ENCODE data around the gene ZSWIM6.

Gene ZSWIM6

GRCh38 chr5:61449804-61450492 is 117.9 kb downstream of the ZSWIM6 start:
- Histone ChIP-seq H3K27me3 (replicated peaks; ENCODE audit: insufficient read depth, low read length) (no peaks in the 10 kb centered on the region), H3K4me3 (ENCODE audit: low read length) (no peak overlapping the region), H3K4me1 (ENCODE audit: low read length) (peaks cover 9% of the 10 kb centered on the region; the same call in 1 of the 2 replicates), H3K9ac (ENCODE audit: low read length) (no peak overlapping the region), H3K27ac (ENCODE audit: low read length) (no peak overlapping the region), H3F3A (ENCODE audit: insufficient read depth, low read length) (no peaks in the 10 kb centered on the region), H3K9me2 (replicated peaks; ENCODE audit: insufficient read depth, low read length) (no peaks in the 10 kb centered on the region), H3K36me3 (replicated peaks; ENCODE audit: insufficient read depth, low read length) (no peaks in the 10 kb centered on the region), H3K9me3 (replicated peaks; ENCODE audit: insufficient read depth, low read length) (no peaks in the 10 kb centered on the region), H2AFZ (ENCODE audit: low read length) (no peak overlapping the region), H3K4me2 (ENCODE audit: low read depth, low read length) (no peak overlapping the region), H4K20me1 (ENCODE audit: insufficient read depth, low read length) (no peaks in the 10 kb centered on the region), H3K79me2 (ENCODE audit: low read length) (no peaks in the 10 kb centered on the region)
- DNase-seq: no peak
- TF ChIP-seq CTCF (IDR thresholded peaks at IDR 0.05; ENCODE audit: low read length) (no peak), EZH2 (optimal IDR thresholded peaks at IDR 0.05; ENCODE audit: low read depth, low read length) (no peak), EZH2phosphoT487 (IDR thresholded peaks at IDR 0.05; ENCODE audit: low read length) (no peak)

GRCh38 chr5:61450493-61451279 is 118.6 kb downstream of the ZSWIM6 start:
- H3K4me3 ChIP-seq (ENCODE audit: low read length): no peak overlapping the region
- no peaks in the 10 kb centered on the region for H3K9me3 ChIP-seq (replicated peaks; ENCODE audit: insufficient read depth, low read length)
- no peaks in the 10 kb centered on the region for H3F3A ChIP-seq (ENCODE audit: insufficient read depth, low read length)
- no peaks in the 10 kb centered on the region for H3K27me3 ChIP-seq (replicated peaks; ENCODE audit: insufficient read depth, low read length)
- H3K4me1 ChIP-seq (ENCODE audit: low read length): peaks cover 2% of the 10 kb centered on the region; the same call in 1 of the 2 replicates
- H3K9ac ChIP-seq (ENCODE audit: low read length): no peak overlapping the region
- DNase-seq: no peak
- no peak overlapping the region for H3K4me2 ChIP-seq (ENCODE audit: low read depth, low read length)
- H3K79me2 ChIP-seq (ENCODE audit: low read length): no peaks in the 10 kb centered on the region
- H4K20me1 ChIP-seq (ENCODE audit: insufficient read depth, low read length): no peaks in the 10 kb centered on the region
- no peak overlapping the region for H2AFZ ChIP-seq (ENCODE audit: low read length)
- no peaks in the 10 kb centered on the region for H3K9me2 ChIP-seq (replicated peaks; ENCODE audit: insufficient read depth, low read length)
- TF ChIP-seq EZH2 (optimal IDR thresholded peaks at IDR 0.05; ENCODE audit: low read depth, low read length): no peak
- TF ChIP-seq CTCF (IDR thresholded peaks at IDR 0.05; ENCODE audit: low read length): no peak
- no peak overlapping the region for H3K27ac ChIP-seq (ENCODE audit: low read length)
- no peaks in the 10 kb centered on the region for H3K36me3 ChIP-seq (replicated peaks; ENCODE audit: insufficient read depth, low read length)

GRCh38 chr5:61455179-61456006 is 123.3 kb downstream of the ZSWIM6 start:
- no peaks in the 10 kb centered on the region for H3K4me1 ChIP-seq (ENCODE audit: low read length)
- no peak overlapping the region for H3K4me3 ChIP-seq (ENCODE audit: low read length)
- H2AFZ ChIP-seq (ENCODE audit: low read length): no peak overlapping the region
- no peak overlapping the region for H3K9ac ChIP-seq (ENCODE audit: low read length)
- H3F3A ChIP-seq (ENCODE audit: insufficient read depth, low read length): no peaks in the 10 kb centered on the region
- H3K27me3 ChIP-seq (replicated peaks; ENCODE audit: insufficient read depth, low read length): no peaks in the 10 kb centered on the region
- H3K79me2 ChIP-seq (ENCODE audit: low read length): no peaks in the 10 kb centered on the region
- H3K36me3 ChIP-seq (replicated peaks; ENCODE audit: insufficient read depth, low read length): no peaks in the 10 kb centered on the region
- no peaks in the 10 kb centered on the region for H3K9me3 ChIP-seq (replicated peaks; ENCODE audit: insufficient read depth, low read length)
- H3K4me2 ChIP-seq (ENCODE audit: low read depth, low read length): no peak overlapping the region
- H3K9me2 ChIP-seq (replicated peaks; ENCODE audit: insufficient read depth, low read length): no peaks in the 10 kb centered on the region
- no peak overlapping the region for H3K27ac ChIP-seq (ENCODE audit: low read length)
- no peaks in the 10 kb centered on the region for H4K20me1 ChIP-seq (ENCODE audit: insufficient read depth, low read length)
- TF ChIP-seq EZH2 (optimal IDR thresholded peaks at IDR 0.05; ENCODE audit: low read depth, low read length) (no peak), EZH2phosphoT487 (IDR thresholded peaks at IDR 0.05; ENCODE audit: low read length) (no peak), CTCF (IDR thresholded peaks at IDR 0.05; ENCODE audit: low read length) (no peak)
- DNase-seq: no peak
